Stimulated activated CD8-positive, alpha-beta memory T cell treated with anti-CD3 and anti-CD28 coated beads, Interleukin-2, amount 100 ng/mL, for 48 hours (primary cell): Measurements from ENCODE around the gene PPTC7.
"Not testable (repeated sequence)": the region's sequence is repeated elsewhere in the genome, so short reads cannot be mapped to it uniquely, and the experiment has no call there.

ENCODE experiments used
- DNase-seq, 2 donors: peaks; one replicate each; pipeline ENCODE4 v3.0.0-alpha.2; 2020; ENCODE audit warnings: low read depth in 2 of 2

Gene PPTC7

GRCh38 chr12:110561471-110562201, 21.5 kb downstream of the PPTC7 start:
- no peak for DNase-seq

- no peak for DNase-seq
Observed at GRCh38 chr12:110560946-110561345, 22.2 kb downstream of the PPTC7 start.

DNA sequence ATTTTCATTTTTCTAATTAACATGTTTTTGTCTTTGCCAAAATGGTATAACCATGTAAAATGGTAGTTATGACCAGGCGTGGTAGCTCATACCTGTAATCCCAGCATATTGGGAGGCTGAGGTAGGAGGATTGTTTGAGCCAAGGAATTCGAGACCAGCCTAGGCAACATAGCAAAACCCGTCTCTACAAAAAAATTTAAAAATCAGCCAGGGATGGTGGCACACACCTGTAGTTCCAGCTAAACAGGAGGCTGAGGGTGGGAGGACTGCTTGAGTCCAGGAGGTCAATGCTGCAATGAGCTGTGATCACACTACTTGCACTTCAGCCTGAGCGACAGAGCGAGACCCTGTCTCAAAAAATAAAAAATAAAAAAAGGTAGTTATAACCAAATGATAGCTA, 23.1 kb downstream of the PPTC7 start:
- DNase-seq = no peak

DNA sequence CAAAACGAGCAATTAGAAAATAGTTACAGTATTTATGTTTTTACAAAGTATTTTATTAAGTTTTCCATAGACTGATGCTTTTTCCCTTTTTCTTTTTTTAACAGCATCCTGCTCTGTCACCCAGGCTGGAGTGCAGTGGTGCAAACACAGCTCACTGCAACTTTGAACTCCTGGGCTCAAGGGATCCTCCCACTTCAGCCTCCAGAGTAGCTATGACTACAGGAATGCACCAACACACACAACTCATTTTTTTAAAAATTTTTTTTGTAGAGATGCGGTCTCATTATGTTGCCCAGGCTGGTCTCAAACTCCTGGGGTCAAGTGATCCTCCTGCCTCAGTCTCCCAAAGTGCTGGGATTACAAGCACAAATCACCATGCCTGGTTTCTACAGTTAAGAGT, 24.2 kb downstream of the PPTC7 start:
- DNase-seq = not testable (repeated sequence)

GRCh38 chr12:110557300-110557699, 25.8 kb downstream of the PPTC7 start:
- DNase-seq = no peak

GRCh38 chr12:110556705-110557104, 26.4 kb downstream of the PPTC7 start:
- no peak for DNase-seq

- DNase-seq = no peak
Observed at GRCh38 chr12:110555577-110556406, 27.3 kb downstream of the PPTC7 start.

GRCh38 chr12:110554184-110554583, 28.9 kb downstream of the PPTC7 start:
- no peak for DNase-seq

DNA sequence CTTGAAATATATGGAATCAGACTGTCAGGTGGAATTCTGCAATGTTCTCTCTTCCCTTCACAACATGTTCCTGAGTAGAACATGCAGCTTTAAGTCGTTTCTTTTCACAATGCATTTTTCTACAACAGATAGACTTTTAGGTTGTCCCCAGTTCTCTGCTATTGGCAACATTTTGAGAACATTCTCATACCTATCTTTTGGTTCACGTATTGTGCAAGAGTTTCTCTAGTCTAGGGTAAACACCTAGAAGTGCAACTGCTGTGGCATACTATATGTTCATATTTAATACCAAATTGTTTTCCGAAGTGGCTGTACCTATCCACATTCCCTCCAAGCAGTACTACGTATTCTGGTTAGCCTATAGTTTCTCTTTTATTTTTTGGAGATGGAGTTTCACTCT, 32.1 kb downstream of the PPTC7 start:
- DNase-seq = no peak

DNA sequence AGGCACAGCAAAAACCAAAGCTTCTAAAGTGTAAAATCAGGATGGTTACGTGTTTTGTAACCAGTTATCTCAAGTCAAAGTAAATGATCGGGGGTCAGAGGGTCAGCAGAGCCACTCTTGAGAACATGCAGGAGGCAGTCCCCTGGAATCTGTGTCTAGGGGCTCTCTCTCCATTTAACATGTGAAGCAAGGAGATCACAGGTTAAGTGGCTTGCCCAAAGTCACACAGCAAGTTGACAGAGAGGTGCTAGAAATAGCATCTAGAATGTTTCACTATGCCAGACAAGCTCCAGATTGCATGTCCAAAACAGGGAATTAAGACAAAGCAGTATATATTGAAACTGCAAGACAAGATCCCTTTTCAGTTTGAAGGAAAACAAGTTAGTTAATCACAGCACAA, 33.4 kb downstream of the PPTC7 start:
- DNase-seq = no peak

- no peak for DNase-seq
Observed at GRCh38 chr12:110548678-110549077, 34.4 kb downstream of the PPTC7 start.

GRCh38 chr12:110547090-110547489, 36.0 kb downstream of the PPTC7 start:
- no peak for DNase-seq

- DNase-seq = no peak
Observed at GRCh38 chr12:110546339-110546738, 36.8 kb downstream of the PPTC7 start.

GRCh38 chr12:110545812-110546211, 37.3 kb downstream of the PPTC7 start:
- no peak for DNase-seq

DNA sequence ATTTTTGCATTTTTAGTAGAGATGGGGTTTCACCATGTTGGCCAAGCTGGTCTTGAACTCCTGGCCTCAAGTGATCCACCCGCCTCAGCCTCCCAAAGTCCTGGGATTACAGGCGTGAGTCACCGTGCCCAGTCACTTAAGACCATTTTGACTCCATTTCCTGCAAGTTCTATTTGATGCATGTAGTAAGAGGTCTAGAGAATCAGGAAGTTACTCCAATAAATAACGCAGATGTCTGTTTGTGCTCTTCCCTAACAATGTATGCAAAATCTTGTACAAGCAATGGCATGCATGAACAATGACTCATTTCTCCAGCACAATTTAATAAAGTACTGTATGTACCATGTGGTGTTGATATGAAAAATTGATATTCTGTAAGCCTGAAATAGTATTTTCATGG, 37.9 kb downstream of the PPTC7 start:
- DNase-seq = not testable (repeated sequence)

DNA sequence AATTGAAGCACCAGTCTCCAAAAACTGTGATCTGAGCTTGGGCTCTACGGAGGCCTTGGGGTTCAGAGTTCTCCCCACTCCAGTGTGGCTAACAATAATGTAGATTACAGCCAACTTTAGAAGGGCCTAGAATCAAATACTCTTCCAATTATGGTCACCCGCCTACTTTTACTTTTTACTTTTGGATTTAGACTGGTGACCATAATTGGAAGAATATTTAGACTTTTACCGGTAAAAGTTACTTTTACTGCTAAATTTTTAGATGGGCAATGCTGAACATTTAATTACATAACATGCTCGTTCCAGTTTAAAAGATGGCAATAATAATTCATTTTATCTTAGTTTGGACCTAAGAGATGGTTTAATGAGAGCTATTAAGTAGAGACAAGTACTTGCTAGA, 39.2 kb downstream of the PPTC7 start:
- DNase-seq = no peak

GRCh38 chr12:110543252-110543959, 39.7 kb downstream of the PPTC7 start:
- no peak for DNase-seq

DNA sequence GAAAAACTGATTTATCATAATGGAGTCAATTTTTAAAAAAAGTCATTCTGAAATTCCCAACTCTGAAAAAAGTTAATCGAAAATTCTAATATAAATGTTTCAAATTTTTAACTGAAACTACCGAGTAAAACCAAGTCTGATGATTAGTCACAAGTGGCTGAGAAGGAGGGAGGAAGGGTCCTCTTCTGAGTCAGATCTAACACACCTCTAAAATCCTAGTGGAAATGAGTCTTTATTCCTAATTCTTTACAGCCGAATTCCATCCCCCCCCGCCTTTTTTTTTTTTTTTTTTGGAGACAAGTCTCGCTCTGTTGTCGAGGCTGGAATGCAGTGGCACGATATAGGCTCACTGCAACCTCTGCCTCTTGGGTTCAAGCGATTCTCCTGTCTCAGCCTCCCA, 43.1 kb downstream of the PPTC7 start:
- DNase-seq = no peak

DNA sequence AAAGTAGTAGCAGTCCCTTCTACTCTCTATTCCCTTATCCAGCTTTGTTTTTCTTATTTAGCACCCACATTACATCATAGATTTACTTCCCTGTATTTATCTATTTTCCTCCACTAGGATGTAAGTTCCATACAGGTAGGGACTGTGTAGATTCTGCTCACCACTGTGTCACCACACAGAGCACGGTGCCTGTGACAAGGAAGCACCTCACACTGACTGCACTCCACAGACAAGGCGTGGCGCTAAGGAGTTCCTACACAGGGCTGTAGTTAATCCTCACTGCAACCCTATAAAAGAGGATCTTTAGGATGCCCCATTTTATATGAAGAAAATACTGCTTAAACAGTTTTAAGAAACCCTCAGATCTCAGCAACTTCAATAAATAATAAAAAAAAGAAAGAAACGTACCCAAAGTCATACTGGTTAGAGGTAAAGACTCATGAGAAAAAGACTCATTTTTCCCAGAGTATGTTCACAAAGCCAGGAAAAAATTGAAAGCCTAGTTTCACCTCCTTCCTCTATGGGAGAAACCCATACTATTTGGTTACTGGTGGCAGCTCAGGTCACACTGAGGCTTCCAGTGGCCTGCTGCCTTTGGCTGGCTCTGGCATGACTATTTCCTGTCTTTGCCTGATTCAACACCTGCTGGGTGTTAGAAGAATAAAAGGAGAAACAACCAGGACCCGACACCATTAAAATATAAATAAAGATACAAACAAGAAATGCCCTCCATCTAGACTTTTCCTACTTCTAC, 44.1 kb downstream of the PPTC7 start:
- DNase-seq = no peak

GRCh38 chr12:110537605-110538409, 45.3 kb downstream of the PPTC7 start:
- no peak for DNase-seq
